NCI-H1092 (cell line): ENCODE results near the gene TNPO2.
"Not testable (repeated sequence)": the region's sequence is repeated elsewhere in the genome, so short reads cannot be mapped to it uniquely, and the experiment has no call there.

Experiments
- DNase-seq: peaks from one replicate; lab custom pipeline; 2025; lab: John Stamatoyannopoulos, UW

Gene TNPO2

DNA sequence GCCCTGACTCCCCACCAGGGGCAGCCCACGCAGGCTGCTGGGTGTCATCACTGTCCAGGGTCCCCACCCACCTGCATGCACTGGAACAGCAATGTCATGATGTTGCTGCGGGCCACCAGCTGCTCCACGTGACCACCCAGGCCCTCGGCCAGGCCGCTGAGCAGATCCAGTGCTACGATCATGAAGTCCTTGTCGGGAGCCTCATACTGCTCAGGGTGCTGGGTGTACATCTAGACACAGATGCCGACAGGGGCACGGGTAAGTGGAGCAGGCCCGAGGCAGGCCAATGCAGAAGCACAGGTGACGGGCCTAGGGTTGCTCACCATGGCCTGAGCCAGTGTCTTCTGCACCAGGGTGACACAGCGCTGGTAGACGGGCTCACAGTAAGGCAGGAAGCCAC, 18.6 kb downstream of the TNPO2 start:
- DNase-seq: no peak

GRCh38 chr19:12703046-12703445, 20.7 kb downstream of the TNPO2 start:
- peak; percentile 20 for DNase-seq

DNA sequence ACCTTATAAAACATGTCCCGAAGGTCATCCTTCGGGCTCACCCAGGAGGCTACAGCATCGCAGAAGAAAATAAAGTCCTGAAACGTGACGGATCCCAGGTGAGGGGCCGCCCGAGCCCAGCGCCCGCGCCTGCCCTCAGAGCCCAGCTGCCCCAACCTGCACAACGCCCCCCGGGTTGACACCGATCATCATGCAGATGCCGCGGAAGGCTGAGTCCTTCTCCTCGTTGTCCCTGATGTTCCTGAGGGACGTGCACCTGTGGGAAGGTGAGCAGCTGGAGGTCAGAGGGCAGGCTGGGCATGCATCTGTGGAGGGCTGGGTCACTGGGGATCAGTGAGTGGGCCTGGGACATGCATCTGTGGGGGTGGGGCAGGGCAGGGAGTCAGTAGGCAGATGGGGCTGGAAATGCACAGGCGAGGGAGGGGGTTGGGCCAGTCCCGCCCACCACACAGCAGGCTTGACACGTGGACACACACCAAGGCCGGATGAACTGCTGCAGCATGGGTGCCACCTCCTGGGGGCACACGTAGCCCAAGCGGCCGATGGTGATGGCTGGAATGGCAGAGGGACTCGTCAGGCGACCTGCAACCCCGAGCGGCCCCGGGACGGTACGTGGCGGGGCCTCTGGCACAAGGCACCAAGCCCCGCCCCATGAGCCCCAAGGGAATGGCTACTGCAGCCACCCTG, 22.0 kb downstream of the TNPO2 start:
- DNase-seq: no peak

- no peak for DNase-seq
Measured at GRCh38 chr19:12698138-12698537, 25.6 kb downstream of the TNPO2 start.

GRCh38 chr19:12697425-12697824, 26.3 kb downstream of the TNPO2 start:
- not testable (repeated sequence) for DNase-seq

DNA sequence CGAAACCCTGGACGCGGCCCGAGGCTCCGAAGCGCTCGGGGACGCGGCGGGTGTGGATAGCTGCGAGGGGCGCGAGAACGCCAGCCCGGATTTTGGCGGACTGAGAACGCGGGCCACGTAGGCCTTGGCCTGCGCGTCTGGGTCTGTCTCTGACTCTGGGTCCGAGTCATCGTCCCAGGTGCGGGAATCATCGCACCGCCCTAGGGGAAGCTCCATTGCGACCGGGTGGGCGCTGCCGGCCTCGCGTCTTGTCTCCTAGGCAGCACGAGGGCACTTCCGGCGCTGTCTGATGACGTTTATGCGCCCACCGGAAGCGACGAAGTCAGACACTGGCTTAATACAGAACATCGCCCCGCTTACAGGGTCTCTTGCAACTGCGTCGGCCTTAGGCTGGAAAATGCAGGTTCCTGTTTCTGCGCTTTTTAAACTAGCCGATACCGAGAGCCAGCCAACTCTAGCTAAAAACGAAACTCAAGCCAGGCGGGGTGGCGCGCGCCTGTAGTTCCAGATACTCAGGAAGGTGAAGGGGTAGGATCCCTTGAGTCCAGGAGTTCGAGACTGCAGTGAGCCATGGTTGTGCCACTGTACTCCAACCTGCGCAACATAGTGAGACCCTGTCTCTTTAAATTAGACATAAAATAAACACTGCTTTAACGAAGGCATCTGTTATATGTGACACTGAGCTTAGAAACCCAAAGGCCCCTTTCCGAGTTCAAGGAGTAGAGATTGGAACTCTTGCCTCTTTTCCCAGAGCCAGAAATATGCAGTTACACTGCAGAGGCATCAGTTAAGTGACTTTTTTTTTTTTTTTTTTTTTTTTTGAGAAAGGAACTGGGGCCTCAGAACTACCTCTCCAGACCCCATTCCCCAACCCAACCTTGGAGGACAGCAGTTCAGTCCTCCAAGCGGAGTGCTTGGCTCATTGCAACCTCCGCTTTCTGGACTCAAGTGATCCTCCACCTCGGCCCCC, 27.1 kb downstream of the TNPO2 start, which contains the start of gene FBXW9:
TSS of gene FBXW9 (minus strand) at position 266 of the 970 bp plus-strand sequence. CDS start at position 216, 50 bp downstream.
- DNase-seq: peak; percentile 94

DNA sequence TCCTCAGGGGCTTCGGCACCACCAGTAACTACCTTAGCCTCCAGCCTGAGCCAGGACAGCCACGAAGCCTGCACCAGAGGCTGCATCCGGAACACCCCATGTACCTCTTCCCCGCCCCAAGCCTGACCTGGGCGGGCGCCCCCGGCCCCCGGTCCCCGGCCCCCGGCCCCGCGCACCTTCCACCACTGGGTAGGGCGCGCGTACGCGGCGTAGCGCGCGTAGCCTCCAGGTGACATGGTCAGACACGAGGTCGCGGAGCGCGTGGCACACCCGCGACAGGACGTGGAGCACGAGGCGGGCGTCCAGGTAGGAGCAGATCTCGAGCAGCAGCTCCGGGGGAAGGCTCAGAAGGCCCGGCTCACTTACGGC, 27.8 kb downstream of the TNPO2 start:
- no peak for DNase-seq

GRCh38 chr19:12695514-12695913, 28.2 kb downstream of the TNPO2 start:
- no peak for DNase-seq

GRCh38 chr19:12695096-12695495, 28.6 kb downstream of the TNPO2 start:
- no peak for DNase-seq

DNA sequence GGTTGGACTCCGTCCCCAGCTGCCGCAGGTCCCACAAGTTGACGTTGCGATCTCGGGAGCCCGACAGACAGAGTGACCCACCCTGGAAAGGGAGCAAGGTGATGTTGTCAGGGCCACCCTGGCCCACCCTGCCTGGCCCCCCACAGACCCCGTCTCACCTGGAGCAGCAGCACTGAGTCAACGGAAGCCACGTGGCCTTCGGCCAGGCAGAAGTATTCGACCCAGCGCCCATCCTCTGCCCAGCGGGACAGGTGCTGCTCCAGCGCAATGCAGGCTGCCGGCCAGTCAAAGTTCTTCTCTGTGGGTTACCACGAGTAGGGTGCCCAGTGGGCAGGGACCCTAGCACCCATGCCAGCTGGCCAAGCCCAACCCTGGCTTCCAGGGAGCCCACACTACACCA, 29.1 kb downstream of the TNPO2 start:
- no peak for DNase-seq

DNA sequence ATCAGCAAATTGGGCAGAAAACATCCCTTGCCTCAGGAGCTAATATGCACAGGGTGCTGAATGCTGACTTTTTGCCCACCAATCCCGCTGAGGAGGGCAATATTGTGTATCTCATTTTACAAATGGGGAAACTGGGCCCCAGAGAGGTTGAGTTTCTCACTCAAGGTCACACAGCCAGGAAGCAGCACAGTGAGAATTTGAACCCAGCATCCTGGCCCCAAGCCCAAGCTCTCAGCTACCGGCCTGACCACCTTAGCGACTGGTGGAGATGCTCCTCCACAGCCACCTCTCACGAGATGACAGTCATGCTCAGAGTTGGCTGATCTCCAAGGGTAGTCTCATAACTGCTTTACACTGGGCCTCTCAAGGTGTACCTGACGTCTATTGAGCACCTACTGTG, 30.8 kb downstream of the TNPO2 start:
- DNase-seq: no peak

GRCh38 chr19:12689581-12690216, 34.0 kb downstream of the TNPO2 start:
- DNase-seq: no peak

- no peak for DNase-seq
Measured at GRCh38 chr19:12689012-12689411, 34.7 kb downstream of the TNPO2 start.

GRCh38 chr19:12687496-12688196, 36.1 kb downstream of the TNPO2 start, which contains the start of gene GNG14:
GNG14 (plus strand) TSS chr19:12687998; CDS start chr19:12688049, 51 bp downstream.
- DNase-seq: no peak

DNA sequence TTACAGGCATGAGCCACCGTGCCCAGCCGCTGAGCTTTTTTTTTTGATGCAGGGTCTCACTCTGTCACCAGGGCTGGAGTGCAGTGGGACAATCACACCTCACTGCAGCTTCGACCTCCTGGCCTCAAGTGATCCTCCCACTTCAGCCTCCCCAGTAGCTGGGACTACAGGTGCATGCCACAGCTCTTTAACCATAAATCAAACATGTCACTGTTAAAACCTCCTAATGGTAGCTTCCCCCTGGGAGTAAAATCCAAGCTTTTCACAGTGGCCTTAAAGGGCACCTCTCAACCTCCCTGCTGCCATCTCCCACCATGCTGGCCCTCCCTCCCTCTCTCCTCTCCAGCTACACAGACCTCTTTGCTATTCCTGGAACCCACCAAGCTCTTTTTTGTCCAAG, 37.9 kb downstream of the TNPO2 start:
- no peak for DNase-seq

DNA sequence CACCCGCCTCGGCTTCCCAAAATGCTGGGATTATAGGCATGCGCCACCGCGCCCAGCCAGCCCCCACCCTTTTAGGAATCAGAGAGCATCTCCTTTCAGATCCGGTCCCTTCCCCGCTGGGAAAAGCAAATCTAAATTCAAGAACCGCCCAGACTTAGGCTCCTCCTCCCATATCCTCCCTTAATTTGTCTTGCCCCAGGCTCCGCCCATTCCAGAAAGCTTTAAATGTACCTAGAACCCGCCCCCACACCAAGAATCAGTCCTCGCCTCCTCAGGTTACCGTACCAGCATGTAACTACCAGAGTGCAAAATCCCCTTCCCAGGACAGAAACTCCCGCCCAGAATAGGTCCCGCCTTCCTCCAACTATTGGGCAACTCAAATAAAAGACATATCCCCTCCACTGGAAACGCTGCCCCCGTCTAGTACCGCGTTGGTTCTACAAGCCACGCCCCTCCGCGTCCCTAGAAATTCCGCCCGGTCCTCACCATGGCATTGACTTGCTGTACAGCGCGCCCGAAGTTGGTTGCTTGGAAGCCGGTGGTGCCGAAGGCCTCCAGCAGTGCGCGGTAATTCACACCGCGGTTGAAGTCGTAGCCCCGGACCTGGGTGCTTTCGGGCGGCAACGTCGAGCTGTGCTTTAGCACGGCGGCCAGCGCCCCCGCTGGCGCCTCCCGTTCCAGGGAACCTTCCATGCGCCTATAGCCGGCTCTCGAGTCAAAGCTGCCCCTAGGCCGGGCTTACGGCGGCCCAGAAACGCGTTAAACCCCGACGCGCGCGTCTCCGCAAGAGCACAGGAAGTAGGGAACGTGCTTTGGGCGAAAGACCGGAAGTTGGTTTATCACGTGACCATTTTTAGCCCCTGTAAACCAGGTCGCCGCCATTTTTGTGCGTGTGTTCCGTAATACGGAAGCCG, 42.4 kb downstream of the TNPO2 start, which contains the start of gene DHPS:
TSS of gene DHPS (minus strand) at position 807 of the 914 bp plus-strand sequence. CDS start at position 693, 114 bp downstream.
- DNase-seq: peak; percentile 97

GRCh38 chr19:12680034-12680433, 43.7 kb downstream of the TNPO2 start:
- no peak for DNase-seq

GRCh38 chr19:12678039-12678438, 45.7 kb downstream of the TNPO2 start:
- not testable (repeated sequence) for DNase-seq

GRCh38 chr19:12676928-12677327, 46.8 kb downstream of the TNPO2 start:
- DNase-seq: no peak

GRCh38 chr19:12676384-12676792, 47.3 kb downstream of the TNPO2 start:
- DNase-seq: peak; percentile 71

- no peak for DNase-seq
Measured at GRCh38 chr19:12675940-12676339, 47.8 kb downstream of the TNPO2 start.
